GM12801 (cell line): Measurements from ENCODE around the gene ATG4C.

Experiments
- CTCF ChIP-seq: IDR thresholded peaks from one replicate; pipeline ENCODE4 v1.5.1; 2011; ENCODE audit warnings: control low read depth; ENCODE audit not compliant: insufficient read length; ENCODE audit errors: extremely low read depth

Gene ATG4C

GRCh38 chr1:62840555-62840954, 56.6 kb downstream of the ATG4C start:
- TF ChIP-seq CTCF = no peak

- no peak for TF ChIP-seq CTCF
Measured at GRCh38 chr1:62841587-62842169, 57.7 kb downstream of the ATG4C start.

- no peak for TF ChIP-seq CTCF
Measured at GRCh38 chr1:62844030-62844429, 60.1 kb downstream of the ATG4C start.

GRCh38 chr1:62849031-62849430, 65.1 kb downstream of the ATG4C start:
- no peak for TF ChIP-seq CTCF

GRCh38 chr1:62852253-62852652, 68.3 kb downstream of the ATG4C start:
- no peak for TF ChIP-seq CTCF

GRCh38 chr1:62856960-62857359, 73.0 kb downstream of the ATG4C start:
- TF ChIP-seq CTCF = no peak

GRCh38 chr1:62869217-62869754, 85.4 kb downstream of the ATG4C start:
- no peak for TF ChIP-seq CTCF
